Right lobe of liver (tissue), 4 donors: ENCODE measurements around the gene FNDC3B.

ENCODE experiments used
- CTCF ChIP-seq, 4 donors: fragments of 200-600 bp in 3 of 4; fragments of 450-650 bp in 1 of 4; IDR thresholded peaks; one replicate each; pipeline versions ENCODE4 v1.5.1 to v1.8.0; 2016 to 2022; ENCODE audit warnings: antibody characterized with exemption in 4 of 4, mild to moderate bottlenecking in 2 of 4
- POLR2A ChIP-seq: fragments of 450-650 bp; IDR thresholded peaks from one replicate; pipeline ENCODE4 v1.6.1; 2017; ENCODE audit warnings: antibody characterized with exemption, mild to moderate bottlenecking
- donor health status: DM: no; HTN: no; CAD: no.
- donor health status: DM: no; HTN: no; CAD: no.
- donor health status: DM: no; HTN: yes; CAD: no.

GRCh38 chr3:172204716-172205115, 165.3 kb downstream of the FNDC3B start:
- TF ChIP-seq CTCF (IDR thresholded peaks at IDR 0.05) (no peak), POLR2A (no peak)
